Activated CD4-positive, alpha-beta T cell treated with anti-CD3 and anti-CD28 coated beads, Interleukin-2, amount 50 U/mL, for 48 hours (primary cell): Measurements from ENCODE around the gene MTA2.
"Not testable (repeated sequence)": the region's sequence is repeated elsewhere in the genome, so short reads cannot be mapped to it uniquely, and the experiment has no call there.

Experiments
- DNase-seq, 2 experiments: peaks; one replicate each; pipeline ENCODE4 v3.0.0-alpha.2; 2020

The MTA2 gene

DNA sequence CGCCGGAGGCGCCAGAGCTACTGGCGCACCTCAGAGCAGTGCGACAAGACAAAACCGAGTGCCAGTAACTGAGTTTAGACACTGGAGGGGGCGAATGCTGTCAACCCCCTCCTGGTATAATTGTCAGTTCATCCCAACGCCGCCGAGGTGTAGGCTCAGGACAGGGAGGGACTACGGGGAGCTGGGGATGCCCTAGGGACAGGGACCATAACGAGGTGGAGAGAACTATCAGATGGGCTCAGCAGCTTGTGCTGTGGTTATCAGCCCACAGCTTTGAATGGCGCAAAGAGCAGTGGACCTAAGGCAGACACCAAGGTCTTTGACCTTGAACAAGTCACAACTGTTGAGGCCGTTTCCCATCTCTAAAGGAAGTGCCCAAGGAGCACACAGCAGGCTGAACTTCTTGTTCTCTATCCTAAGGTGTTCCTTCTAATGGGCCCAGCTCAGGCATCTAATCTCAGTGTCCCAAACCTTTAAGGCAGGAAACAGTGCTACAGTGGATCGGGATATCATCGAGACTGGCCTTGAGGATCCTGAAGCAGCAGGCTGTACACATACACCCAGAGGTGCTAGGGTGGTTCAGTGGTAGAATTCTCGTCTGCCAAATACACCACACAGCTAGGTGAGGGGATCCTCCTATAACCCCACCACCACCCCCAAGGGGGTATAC, 9.4 kb downstream of the MTA2 start:
- DNase-seq: no peak

DNA sequence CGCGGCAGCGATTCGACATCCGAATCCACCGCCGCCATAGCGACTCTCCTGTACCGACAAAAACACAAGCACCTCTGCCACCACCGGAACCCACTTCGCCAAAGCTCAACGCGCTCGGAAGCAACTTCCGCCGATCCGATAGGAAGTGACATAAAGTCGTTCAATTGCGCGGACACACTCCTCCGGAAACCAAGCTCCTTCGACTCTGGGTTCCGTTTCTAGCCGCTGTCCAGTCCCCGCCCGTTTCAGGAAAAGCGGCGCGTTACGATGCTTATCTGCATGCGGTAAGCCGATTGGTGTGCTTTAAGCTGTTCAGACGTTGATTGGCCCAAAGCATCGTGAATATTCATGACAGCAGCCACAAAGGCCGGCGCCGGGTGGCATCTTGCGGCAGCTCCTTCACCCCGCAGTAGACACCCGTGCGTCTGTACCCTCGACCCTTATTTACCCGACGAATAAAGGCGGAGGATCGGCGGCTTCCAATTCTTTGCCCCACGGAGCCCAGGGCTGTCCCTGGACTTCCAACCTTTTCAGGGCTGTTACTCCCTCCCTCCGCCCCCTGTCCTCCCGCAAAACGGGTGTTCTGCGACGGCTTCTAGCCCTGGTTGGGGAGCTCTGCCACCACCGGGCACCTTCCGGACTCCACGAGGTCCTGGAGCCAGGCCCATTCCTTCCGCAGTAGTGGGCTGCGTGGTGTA, 10.1 kb downstream of the MTA2 start, which contains the start of gene TUT1:
TSS of gene TUT1 (minus strand) at position 76 of the 698 bp plus-strand sequence. CDS start at position 38, 38 bp downstream.
- peak; percentile 95 to 96 for DNase-seq

DNA sequence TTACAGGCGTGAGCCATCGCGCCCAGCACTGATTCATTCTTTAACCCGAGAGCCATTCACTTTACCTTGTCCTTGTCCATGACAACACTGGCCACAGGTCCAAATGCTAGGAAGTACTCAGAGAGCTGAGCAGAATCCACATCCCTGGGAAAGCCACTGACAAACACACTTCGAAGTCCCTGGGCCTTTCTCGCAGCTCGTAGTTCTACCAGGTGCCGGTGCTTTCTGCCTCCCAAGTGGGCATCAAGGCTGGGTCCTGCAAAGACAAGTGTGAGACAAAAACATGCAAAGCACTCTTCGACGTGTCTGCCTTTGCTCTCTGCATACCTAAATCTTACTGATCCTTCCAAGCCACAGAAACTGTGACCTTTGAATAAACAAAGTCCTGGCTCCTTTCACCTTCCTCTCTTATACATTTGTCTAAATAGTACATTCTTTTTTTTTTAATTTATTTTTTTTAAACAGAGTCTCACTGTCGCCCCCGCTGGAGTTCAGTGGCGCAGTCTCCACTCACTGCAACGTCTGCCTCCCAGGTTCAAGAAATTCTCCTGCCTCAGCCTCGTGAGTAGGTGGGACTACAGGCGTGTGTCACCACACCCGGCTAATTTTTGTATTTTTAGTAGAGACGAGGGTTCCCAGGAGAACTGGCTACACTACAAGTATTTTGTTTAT, 12.6 kb downstream of the MTA2 start:
- DNase-seq: peak in 1 of 2 experiments; percentile 39

DNA sequence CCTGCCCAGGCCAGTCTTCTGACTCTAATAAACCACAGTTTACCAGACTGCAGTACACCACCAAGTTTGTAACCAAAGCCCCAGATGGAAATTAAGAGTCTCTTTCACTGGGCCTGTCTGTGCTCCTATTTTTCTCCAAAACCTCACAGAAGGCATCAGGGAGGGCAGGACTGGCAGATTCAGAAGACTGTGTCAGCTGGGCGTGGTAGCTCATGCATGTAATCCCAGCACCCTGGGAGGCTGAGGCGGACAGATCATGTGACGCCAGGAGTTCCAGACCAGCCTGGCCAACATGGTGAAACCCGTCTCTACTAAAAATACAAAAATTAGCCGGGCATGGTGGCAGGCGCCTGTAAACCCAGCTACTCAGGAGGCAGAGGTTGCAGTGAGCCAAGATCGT, 16.3 kb downstream of the MTA2 start:
- not testable (repeated sequence) for DNase-seq

DNA sequence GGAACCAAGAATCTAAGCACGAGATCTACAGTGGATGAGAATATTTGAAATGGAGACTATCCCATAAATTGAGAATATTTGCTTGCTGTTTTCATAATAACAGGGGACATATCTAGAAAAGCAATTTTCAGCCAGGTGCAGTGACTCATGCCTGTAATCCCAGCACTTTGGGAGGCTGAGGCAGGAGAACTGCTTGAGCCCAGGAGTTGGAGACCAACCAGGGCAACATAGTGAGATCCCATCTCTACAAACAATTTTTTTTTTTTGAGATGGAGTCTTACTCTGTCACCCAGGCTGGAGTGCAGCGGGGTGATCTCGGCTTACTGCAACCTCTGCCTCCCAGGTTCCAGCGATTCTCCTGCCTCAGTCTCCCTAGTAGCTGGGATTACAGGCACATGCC, 19.9 kb downstream of the MTA2 start:
- DNase-seq: not testable (repeated sequence)

DNA sequence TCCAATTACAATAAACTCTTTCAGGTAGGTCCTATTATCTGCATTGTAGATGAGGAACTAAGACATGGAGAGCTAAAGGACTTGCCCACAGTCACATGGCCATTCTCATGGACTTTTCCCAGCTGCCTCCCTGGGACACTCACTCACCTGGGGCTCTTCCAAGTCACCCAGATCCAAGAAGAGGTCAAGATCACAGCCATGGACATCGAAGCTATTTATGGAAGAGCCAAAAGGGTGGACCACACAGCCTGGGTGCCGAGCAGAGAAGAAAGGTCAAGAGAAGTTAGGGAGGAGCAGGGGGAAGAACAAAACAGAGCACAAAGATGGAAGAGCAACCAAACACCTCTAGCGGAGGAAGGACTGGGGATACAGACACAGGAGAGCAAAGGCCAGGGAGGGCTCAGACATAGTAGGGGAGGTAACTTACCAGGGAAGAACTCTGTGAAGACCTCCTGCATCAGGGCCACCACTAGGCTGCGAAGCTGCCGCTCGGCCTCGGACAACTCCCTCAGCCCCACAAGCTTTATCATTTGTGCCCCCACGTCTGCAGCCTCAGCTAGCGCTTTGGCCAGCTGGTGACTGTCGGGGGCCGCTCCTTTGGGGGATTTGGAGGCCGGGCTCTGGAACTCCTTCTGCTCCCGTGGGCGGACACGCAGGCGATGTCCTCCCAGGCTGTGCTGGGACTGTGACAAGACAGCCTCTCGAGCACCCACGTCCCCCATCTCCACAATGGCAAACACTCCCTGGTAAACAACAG, 20.5 kb downstream of the MTA2 start:
- DNase-seq: no peak

DNA sequence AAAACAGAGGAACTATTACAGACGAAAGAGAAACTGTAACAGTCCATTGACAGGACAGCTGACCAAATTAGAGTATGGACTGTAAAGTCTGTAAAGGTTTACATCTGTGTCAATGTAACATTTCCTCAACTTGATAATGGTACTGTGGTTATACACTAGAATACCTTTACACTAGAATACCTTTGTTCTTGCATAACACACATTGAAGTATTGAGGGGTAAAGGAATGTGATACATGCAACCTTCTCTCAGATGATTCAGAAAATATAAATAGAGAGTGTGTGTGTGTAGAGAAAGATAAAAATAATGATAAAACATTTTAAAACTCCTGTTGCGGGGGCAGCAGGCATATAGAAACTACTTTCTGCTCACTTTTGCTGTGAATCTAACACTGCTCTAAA, 22.4 kb downstream of the MTA2 start:
- no peak for DNase-seq

DNA sequence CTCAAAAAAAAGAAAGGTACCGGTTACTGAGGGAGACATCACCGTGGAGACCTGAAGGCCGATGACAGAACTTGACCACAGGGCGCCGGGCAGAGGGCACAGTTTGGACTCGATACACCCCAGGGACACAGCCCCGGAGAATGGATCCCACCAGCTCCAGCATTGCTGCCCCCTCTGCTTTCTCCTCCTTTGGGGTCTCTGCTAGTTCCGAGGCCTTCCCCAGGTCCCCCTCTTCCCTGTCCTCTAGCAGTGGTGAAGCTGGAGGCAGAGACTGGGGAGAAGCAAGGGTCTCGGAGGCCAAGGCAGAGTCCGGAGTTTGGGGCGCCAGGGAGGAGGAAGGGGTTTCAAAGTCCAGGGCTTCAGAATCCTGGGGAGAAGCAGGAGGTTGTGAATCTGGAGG, 23.1 kb downstream of the MTA2 start:
- DNase-seq: no peak

DNA sequence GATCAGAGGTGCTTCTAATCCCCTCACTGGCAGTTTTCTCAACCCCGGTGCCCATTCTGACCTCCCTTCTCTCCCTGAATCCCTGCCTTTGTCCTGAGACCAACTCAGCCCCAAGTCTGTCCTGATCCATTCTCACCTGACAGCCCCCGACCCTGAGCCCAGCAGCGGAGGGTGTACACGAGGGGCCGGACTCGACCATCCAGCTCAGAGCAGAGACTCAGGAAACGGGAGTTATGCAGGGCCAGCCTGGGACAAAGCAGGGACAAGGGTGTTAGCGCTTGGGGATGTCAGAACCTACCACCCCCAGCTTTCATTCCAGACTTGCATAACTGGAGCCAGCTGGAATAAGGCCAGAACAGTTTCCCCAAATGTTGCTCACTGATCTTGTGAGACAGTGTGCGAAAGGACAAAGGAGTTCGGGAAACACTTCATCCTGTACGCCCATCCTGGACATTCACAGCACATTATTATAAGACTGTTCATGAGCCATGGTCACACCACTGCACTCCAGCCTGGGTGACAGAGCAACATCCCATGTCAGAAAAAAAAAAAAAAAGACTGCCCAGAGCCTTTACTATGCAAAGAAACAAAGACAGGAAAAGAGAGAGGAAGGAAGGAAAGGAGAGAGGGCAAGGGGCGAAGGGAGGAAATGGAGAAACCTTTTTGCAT, 24.5 kb downstream of the MTA2 start:
- DNase-seq: no peak

DNA sequence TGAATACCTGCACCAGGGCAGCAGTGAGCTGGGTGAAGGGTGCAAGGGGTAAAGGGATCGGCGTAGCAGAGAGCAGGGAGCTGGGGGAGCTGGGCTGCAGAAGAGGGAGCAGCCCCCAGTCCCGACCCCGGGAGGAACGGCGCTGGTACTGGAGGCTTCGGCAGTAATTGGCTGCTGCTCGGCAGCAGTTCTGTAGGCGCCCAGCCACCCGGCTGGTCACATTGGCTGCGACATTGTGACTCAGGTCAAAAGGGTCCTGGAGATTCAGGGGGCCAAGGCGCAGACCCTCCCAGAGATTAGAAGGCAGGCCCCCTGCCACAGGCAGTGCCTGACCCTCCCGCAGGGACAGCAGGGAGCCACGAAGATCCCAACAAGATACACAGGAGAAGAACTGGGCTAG, 25.8 kb downstream of the MTA2 start:
- no peak for DNase-seq

DNA sequence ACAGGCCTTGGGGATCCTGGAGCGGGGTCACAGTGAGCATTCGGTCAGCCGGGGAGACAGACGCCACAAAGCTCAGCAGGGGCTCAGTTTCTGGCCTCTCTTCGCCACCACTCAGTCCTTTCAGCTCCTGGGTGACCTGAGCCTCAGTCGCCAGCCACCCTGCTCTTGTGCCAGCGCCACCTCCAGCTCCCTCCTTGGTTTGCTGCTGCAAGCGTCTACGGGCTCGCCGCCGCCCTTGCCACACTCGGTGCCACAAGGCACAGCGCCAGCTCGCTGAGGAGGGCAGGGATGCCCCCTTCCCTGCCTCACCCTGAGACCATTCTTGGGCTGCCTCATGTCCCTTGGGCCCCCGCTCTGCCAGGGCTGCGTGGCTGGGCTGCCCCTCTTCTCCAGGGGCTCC, 26.5 kb downstream of the MTA2 start:
- DNase-seq: no peak

DNA sequence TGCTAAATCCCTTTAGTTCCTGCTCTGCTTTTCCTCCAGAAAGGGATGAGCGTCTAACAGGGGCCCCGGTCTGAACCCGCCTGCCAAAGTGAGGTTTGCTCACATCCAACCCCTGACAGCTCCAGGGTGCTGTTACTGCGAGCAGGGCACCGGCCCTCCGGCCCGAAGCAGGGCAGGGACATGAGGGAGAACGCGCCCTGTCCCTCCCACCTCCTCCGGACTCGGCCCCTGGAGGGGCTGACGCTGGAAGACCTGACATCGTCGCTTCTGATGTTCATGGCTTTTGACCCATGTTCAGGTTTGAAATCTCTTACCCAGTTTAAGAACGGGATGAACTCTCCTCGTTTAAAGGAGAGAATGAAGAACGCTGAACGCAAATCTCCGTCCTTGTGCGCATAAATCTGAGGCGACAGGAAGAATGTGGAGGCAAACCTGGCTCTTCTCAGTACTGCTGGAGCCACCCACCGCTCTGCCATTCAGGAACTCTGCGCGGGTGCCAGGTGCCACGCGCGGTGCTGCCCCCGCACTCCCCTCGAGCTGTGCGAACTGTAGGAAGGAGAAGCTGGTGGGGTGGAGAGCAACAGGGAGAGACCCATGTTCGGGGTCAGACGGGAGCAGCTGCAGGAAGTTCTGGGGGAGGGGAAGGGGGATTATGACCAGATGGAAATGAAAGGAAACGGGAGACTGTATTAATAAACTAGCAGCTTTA, 27.1 kb downstream of the MTA2 start:
- no peak for DNase-seq

DNA sequence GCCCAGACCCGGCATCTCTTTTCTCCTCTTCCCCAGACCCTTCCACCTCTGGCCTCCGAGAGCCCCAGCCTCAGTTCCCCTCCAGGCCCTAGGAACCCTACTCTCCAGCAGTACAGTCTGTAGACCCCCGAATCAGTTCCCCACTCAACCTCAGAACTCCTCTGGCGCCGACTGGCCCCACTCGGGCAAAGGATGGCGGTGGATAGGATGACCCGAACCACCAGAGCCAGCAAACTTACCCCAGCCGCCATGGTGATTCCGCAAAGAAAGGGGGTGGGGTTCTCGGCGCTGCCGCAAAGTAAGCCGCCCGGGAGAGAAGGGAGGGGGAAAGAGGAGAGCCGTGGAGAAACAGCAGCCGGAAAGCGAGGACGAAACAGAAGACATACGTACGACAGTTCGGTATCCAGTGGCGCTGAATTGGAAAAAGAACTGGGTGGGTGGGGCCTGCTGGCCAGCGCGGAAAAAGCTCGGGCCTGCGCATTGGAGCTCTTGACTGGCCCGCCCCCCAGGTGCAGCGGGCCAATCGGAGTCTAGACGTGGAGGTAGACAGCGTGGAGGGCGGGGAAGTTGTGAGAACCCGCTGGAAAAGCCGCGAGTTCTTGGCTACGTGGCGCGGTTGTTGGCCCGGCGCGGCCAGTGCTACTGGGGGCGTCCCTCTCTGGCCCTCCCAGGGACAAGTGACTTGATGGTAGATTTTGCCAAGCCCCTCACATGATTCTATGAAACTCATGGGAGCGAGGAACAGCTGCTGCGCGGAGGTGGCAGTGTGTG, 27.9 kb downstream of the MTA2 start, which contains the start of gene EEF1G:
TSS of gene EEF1G (minus strand) at position 300 of the 771 bp plus-strand sequence. CDS start at position 251, 49 bp downstream.
- DNase-seq: peak; percentile 96 to 98

DNA sequence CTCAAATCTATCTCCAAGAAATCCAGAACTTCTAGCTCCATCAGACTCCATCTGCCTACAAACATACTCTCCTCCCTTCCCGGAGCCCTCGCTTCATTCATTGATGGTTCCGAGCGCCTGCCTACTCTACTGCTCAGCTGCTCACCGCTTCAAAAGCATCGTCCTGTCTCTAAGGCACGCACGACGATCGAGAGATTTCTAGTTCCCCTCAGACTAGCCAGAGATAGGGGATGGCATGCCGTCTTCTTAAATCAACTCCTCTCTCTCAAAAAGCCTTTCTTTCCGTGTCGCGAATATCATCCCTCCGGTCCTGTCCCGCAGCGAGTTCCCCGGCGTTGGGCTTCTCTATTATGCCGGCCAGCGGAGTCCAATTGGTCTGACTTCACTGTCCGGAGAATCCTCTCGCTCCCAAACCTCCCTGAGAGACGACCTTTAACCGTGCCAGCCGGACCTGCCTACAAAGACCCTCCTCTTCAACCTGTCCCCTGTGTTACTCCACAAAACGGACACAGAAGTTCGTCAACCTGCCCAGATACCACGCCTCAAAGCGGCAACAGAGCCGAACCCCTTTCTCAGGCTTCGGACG, 28.6 kb downstream of the MTA2 start:
- peak in 1 of 2 experiments; percentile 28 for DNase-seq

DNA sequence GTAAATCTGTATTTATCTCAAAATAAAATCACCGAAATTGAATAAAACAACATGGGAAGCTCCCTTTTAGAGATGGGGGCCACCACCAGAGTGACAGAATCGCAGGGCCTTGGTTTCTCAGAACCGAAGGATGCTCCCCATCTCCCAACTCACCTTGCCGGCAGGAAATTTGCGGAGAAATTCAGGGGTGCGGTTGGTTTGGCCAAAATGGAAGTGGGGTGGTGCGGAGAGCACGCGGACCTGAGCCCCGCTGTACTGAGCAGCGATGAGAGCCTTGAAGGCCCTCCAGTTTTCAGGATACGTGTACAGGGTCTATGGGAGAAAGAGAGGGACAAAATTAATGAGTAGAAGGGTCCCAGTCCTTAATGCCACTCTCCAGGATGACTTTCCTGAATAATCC, 29.2 kb downstream of the MTA2 start:
- DNase-seq: no peak

DNA sequence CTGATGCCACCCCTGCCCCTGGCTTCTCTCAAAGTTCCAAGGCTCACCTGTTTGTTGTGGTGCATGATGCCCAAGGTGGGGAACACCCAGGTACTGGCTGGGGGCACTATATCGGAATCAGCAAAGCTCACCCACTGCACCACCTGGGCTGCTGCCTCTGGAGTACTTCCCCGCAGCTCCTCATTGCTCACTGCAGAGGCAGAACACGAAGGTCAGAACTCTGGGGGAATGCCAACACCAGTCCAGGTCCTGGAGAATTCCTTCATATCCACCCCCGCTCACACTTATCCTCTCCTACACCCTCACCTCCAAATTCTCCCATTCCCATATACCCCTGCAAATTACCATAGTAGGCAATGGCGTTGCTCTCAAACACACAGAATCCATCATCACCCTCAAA, 30.2 kb downstream of the MTA2 start:
- not testable (repeated sequence) for DNase-seq

DNA sequence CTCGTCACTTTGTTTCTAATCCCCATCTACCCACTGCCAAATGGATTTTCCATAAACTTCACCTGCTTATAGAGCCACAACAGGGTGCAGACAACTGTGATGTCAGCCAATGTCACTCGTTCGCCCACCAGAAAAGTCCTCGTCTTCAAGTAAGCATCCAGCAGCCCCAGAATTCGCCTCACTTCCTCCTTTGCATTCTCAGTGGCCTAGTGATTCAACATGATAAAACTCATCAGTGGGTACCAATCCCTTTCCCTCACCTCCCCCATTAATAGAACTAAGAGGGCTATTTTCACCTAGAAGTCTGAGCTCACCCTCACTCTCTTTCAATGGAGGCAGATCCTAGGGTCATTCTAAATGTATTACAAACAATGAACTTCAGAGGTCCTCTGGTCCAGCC, 30.8 kb downstream of the MTA2 start:
- not testable (repeated sequence) for DNase-seq

DNA sequence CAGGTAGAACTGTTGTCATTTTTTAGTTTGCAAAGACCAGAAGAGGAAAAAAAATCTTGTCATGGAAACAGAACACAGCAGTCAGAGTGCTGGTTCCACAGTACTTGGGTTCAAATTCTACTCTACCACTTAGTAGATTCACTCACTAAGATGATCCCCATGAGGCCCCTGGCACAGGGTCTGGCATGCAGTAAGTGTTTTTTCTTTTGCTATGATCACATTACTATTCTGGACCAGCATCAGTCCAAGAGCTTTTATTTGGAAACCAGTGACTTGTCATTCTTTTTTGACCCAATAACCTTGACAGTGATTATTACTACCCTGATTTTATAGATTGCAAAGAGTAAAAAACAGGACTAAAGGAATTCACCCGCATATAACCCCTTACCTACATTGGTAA, 32.1 kb downstream of the MTA2 start:
- DNase-seq: no peak

DNA sequence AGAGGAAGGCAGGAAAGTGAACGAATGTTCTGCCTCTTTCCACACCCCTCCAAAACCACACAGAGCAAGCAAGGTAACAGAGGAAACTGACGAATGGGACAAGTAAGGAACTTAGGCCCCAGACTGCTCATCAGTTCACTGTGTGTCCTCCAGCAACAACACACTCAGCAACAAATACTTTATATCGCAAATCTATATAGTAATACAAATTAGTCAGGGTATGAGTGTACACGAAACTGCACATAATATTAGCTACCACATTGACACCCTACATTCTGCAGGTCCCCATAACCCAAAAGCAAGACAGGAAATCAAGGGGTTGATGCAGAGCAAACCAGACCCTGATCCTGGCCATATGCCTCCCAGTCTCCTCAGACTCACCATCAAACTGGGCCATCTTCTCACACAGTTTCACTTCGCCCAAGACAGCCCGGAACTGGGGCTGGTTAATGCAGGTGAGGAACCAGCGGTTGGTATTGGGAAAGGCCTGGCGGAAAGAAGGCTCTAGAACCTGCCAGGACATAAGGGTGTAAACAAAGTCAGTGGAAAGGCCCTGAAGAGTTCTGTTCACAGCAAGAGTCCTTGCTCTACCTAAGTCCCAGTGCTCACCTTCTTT, 34.5 kb downstream of the MTA2 start:
- DNase-seq: no peak

DNA sequence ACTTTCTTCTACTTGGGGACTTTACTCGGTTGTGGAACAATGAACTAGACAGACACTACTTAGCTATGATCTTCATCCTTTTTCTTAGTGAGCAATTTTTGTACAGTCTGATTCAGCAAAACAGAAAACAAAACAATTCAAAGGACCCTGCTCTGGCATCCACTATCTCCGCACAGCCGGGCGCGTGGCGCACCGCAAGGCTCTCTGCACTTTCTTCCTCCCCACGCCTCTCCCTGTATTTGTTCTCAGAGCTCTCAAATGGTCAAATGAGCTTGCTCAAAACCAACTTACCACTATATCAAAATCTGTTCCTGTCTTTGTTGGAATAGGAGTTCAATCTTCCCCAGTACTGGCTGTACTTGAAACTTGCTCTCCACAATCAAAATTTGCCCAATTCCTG, 35.4 kb downstream of the MTA2 start:
- no peak for DNase-seq
